Hematopoietic multipotent progenitor cell treated with erythropoietin and hydrocortisone succinate and interleukin-3 and kit ligand, for 15 days (in vitro differentiated cells): ENCODE data around the gene IL4R.

ENCODE experiments used
- DNase-seq: peaks from one replicate; pipeline ENCODE4 v3.0.0-alpha.2; 2015; ENCODE audit warnings: low spot score

IL4R gene

GRCh38 chr16:27359615-27360014 lies 45.8 kb downstream of the IL4R start:
- no peak for DNase-seq

- DNase-seq, result no peak
Observed at GRCh38 chr16:27361987-27362386, 48.2 kb downstream of the IL4R start.

DNA sequence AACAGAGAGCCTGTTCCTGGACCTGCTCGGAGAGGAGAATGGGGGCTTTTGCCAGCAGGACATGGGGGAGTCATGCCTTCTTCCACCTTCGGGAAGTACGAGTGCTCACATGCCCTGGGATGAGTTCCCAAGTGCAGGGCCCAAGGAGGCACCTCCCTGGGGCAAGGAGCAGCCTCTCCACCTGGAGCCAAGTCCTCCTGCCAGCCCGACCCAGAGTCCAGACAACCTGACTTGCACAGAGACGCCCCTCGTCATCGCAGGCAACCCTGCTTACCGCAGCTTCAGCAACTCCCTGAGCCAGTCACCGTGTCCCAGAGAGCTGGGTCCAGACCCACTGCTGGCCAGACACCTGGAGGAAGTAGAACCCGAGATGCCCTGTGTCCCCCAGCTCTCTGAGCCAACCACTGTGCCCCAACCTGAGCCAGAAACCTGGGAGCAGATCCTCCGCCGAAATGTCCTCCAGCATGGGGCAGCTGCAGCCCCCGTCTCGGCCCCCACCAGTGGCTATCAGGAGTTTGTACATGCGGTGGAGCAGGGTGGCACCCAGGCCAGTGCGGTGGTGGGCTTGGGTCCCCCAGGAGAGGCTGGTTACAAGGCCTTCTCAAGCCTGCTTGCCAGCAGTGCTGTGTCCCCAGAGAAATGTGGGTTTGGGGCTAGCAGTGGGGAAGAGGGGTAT lies 48.9 kb downstream of the IL4R start:
- DNase-seq, result no peak

DNA sequence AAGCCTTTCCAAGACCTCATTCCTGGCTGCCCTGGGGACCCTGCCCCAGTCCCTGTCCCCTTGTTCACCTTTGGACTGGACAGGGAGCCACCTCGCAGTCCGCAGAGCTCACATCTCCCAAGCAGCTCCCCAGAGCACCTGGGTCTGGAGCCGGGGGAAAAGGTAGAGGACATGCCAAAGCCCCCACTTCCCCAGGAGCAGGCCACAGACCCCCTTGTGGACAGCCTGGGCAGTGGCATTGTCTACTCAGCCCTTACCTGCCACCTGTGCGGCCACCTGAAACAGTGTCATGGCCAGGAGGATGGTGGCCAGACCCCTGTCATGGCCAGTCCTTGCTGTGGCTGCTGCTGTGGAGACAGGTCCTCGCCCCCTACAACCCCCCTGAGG lies 49.5 kb downstream of the IL4R start:
- no peak for DNase-seq

GRCh38 chr16:27363797-27364196 lies 50.0 kb downstream of the IL4R start:
- DNase-seq, result peak; percentile 82

GRCh38 chr16:27364493-27365141 lies 50.8 kb downstream of the IL4R start:
- DNase-seq, result no peak

GRCh38 chr16:27365142-27366089 lies 51.6 kb downstream of the IL4R start:
- no peak for DNase-seq

GRCh38 chr16:27366687-27367460 lies 53.1 kb downstream of the IL4R start:
- DNase-seq, result no peak

GRCh38 chr16:27367461-27368357 lies 53.9 kb downstream of the IL4R start:
- peak; percentile 82 for DNase-seq

DNA sequence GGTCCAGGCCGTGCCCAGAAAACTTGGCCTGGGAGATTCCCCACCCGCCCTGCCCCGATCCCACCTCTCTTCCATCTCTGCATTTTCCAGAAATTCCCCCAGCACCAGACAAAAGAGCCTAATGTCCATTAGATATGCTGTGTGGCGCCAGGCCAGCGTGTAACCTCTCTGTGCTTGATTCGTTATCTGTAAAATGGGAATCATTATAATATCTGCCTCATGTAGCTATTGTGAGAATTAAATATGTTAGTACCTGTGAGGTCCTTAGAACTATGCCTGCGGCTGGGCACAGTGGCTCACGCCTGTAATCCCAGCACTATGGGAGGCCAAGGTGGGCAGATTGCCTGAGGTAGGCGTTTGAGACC lies 54.6 kb downstream of the IL4R start:
- no peak for DNase-seq

GRCh38 chr16:27369806-27370205 lies 56.0 kb downstream of the IL4R start:
- no peak for DNase-seq

GRCh38 chr16:27370318-27370717 lies 56.5 kb downstream of the IL4R start:
- DNase-seq, result no peak

DNA sequence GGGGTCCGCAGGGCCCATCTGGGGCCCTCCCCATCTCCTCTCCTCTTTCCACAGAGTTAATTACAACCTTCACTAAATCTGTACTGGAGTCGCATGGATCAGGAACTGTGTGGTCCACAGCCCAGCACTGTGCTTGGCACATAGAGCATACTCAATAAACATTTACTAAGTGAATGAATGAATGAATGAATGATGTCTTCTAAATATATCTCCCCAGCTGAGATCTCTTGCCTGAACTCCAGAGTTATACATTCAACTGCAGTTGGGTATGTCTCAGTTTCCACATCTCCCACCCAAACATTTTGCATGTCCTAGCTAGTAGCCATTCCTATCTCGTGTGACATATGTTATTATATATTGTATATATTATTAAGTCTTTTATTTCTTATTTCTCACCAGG lies 59.5 kb downstream of the IL4R start:
- no peak for DNase-seq

GRCh38 chr16:27374221-27374803 lies 60.5 kb downstream of the IL4R start:
- DNase-seq, result no peak

- DNase-seq, result peak; percentile 36
Observed at GRCh38 chr16:27374804-27375425, 61.1 kb downstream of the IL4R start.

GRCh38 chr16:27377666-27378485 lies 64.1 kb downstream of the IL4R start:
- no peak for DNase-seq

GRCh38 chr16:27378871-27379481 lies 65.2 kb downstream of the IL4R start:
- DNase-seq, result no peak

DNA sequence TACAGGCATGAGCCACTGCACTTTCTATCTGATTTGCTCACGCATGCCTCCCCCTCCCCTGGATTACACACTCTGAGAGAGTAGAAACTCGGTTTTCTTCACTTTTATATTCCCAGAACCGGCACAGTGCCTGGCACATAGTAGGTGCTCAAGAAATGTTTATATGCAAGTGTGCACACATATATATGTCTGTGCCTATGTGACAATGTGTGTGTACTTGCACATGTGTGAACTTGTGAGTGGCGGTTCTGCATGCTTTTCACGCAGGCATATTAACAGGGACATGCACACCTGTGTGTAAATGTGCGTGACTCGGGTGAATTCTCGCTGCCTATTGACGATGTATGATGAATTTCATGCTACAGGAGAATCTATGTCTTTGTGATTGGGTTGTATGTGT lies 66.1 kb downstream of the IL4R start:
- no peak for DNase-seq

DNA sequence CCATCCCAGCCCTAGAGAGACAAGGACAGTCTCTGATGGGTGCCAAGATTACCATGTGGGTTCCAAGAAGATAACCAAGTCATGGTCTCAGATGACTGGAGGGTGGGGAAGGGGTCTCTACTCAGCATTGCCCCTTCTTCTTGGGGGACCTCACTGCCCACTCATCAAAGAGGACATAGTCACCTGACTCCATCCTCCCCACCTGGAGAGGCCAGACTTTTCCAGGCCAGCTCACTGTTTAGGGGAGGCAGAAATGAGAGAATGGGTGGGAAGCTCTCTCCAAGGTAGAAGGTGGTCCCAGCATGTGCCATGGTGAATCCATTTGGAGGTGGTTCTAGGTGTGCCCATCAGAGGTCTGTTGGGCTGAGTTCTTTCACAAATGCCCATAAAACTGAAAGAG lies 67.5 kb downstream of the IL4R start:
- no peak for DNase-seq
